Ishikawa (cell line): ENCODE data around the gene NOTCH1.

Experiments
- CEBPB ChIP-seq: IDR thresholded peaks from 2 replicates; pipeline ENCODE4 v1.6.1; 2012
- CREB1 ChIP-seq: IDR thresholded peaks from 2 replicates; pipeline ENCODE4 v1.6.1; 2012; ENCODE audit warnings: low read depth
- EGR1 ChIP-seq: IDR thresholded peaks from 2 replicates; pipeline ENCODE4 v1.6.1; 2012
- EP300 ChIP-seq: IDR thresholded peaks from 2 replicates; pipeline ENCODE4 v1.6.1; 2012; ENCODE audit warnings: borderline replicate concordance
- FOXM1 ChIP-seq: IDR thresholded peaks from 2 replicates; pipeline ENCODE4 v1.6.1; 2012; ENCODE audit warnings: low read depth, borderline replicate concordance
- MAX ChIP-seq: IDR thresholded peaks from 2 replicates; pipeline ENCODE4 v1.6.1; 2012
- NFIC ChIP-seq: IDR thresholded peaks from 2 replicates; pipeline ENCODE4 v1.6.1; 2012
- RAD21 ChIP-seq: IDR thresholded peaks from 2 replicates; pipeline ENCODE4 v1.6.1; 2012; ENCODE audit warnings: low read depth
- REST ChIP-seq: IDR thresholded peaks from 2 replicates; pipeline ENCODE4 v1.6.1; 2012; ENCODE audit warnings: low read depth, mild to moderate bottlenecking
- TAF1 ChIP-seq: IDR thresholded peaks from 2 replicates; pipeline ENCODE4 v1.6.1; 2012; ENCODE audit warnings: low read depth, mild to moderate bottlenecking
- TCF12 ChIP-seq: IDR thresholded peaks from 2 replicates; pipeline ENCODE4 v1.6.1; 2012; ENCODE audit warnings: low read depth
- TEAD4 ChIP-seq: IDR thresholded peaks from 2 replicates; pipeline ENCODE4 v1.6.1; 2012
- USF1 ChIP-seq: IDR thresholded peaks from 2 replicates; pipeline ENCODE4 v1.6.1; 2012
- YY1 ChIP-seq: IDR thresholded peaks from 2 replicates; pipeline ENCODE4 v1.6.1; 2012; ENCODE audit warnings: low read depth
- ZBTB7A ChIP-seq: IDR thresholded peaks from 2 replicates; pipeline ENCODE4 v1.6.1; 2012; ENCODE audit warnings: low read depth

The NOTCH1 gene

GRCh38 chr9:136584934-136585333, 39.1 kb upstream of the NOTCH1 start:
- TF ChIP-seq USF1, result peak; percentile 82
- TF ChIP-seq RAD21, result no peak
- TF ChIP-seq MAX, result peak; percentile 44; the same call in 1 of the 2 replicates

GRCh38 chr9:136584401-136584932, 38.6 kb upstream of the NOTCH1 start:
- TF ChIP-seq REST, result no peak
- TF ChIP-seq NFIC, result no peak
- no peak for TF ChIP-seq RAD21
- no peak for TF ChIP-seq TEAD4
- no peak for TF ChIP-seq EGR1
- TF ChIP-seq FOXM1, result no peak
- TF ChIP-seq TAF1, result no peak
- TF ChIP-seq USF1, result no peak
- no peak for TF ChIP-seq TCF12
- TF ChIP-seq MAX, result no peak
- no peak for TF ChIP-seq EP300
- TF ChIP-seq CEBPB, result no peak

- TF ChIP-seq TAF1 (no peak), EP300 (no peak), CREB1 (no peak), EGR1 (no peak), YY1 (no peak), CEBPB (no peak), FOXM1 (no peak), ZBTB7A (no peak), REST (no peak), RAD21 (no peak)
Observed at GRCh38 chr9:136582977-136583735, 37.3 kb upstream of the NOTCH1 start.

- TF ChIP-seq ZBTB7A, result no peak
- no peak for TF ChIP-seq REST
- no peak for TF ChIP-seq USF1
Observed at GRCh38 chr9:136581614-136582447, 36.0 kb upstream of the NOTCH1 start.
